Measurements from ENCODE around the gene LATS2. TPM values are rescaled to one million over a fixed set of nuclear protein-coding genes. Genes with fewer than 3 reads are reported as not detected.

LATS2 gene
- total and polyA plus RNA-seq, 2 of the 8 experiments (the other 6 are each of a cell fraction or from before 2014, with no cell fraction given) = 8.3 to 26.2 TPM

DNA sequence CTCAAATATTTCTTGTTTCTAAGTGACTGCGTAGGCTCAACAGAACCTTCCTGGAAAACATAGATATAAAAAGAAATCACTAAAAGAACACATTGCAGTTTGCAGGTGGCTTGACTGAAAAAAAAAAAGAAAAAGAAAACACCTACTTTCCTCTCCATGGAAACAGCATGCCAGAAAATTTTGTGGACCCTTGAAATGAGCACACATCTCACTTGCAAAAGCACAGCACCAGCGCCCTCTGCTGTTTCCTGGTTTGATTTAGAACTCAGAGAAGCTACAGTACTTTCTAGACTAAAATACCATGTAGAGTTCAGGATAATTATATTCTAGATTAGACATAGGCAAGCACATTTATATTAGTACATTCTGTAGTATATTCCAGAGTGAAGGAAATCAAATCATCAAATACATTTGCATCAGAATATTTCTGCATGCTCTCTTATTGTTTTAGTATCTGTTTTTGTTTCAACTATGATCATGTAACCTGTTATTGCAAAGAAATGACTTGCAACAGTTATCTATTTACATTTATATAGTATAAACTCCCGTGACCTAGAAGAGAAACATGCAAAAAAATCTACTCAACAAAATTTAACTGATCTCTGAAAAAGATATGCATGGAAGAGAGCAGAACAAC, 136.5 kb downstream of the LATS2 start:
- H3K23me2 ChIP-seq (ENCODE audit: low read depth, low read length) = no peaks in the 10 kb centered on the region
- WGBS, 2 experiments (ENCODE audit: extremely low coverage in 1 of 2, insufficient coverage in 1 of 2, insufficient read length in 1 of 2, insufficient replicate concordance in 2 of 2, low coverage in 1 of 2, low lambda C conversion rate in 2 of 2, missing lambda C conversion rate in 1 of 2) = 28% methylated on average over 3 of the region's 3 CpGs; no CpG with 5 or more reads in 1 of the 2 experiments
- H2AFZ ChIP-seq (ENCODE audit: low read length) = no peak overlapping the region
- no peak overlapping the region for H3K14ac ChIP-seq (ENCODE audit: insufficient read length)
- peak; percentile 88 for FAIRE-seq
- TF ChIP-seq RAD21 (IDR thresholded peaks at IDR 0.05 in 1 of 2, conservative IDR thresholded peaks at IDR 0.05 in 1 of 2; ENCODE audit: low read depth in 2 of 2, low read length in 2 of 2) = peak; percentile 92
- TF ChIP-seq, protein P1, sequence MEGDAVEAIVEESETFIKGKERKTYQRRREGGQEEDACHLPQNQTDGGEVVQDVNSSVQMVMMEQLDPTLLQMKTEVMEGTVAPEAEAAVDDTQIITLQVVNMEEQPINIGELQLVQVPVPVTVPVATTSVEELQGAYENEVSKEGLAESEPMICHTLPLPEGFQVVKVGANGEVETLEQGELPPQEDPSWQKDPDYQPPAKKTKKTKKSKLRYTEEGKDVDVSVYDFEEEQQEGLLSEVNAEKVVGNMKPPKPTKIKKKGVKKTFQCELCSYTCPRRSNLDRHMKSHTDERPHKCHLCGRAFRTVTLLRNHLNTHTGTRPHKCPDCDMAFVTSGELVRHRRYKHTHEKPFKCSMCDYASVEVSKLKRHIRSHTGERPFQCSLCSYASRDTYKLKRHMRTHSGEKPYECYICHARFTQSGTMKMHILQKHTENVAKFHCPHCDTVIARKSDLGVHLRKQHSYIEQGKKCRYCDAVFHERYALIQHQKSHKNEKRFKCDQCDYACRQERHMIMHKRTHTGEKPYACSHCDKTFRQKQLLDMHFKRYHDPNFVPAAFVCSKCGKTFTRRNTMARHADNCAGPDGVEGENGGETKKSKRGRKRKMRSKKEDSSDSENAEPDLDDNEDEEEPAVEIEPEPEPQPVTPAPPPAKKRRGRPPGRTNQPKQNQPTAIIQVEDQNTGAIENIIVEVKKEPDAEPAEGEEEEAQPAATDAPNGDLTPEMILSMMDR (IDR thresholded peaks at IDR 0.05; ENCODE audit: control extremely low read depth in 1 of 3, insufficient read depth in 1 of 3, low read depth in 1 of 3, low read length in 3 of 3) = peak in 2 of 3 experiments; percentile 69 to 77; a peak in 3 of 4 replicates
- no peak for TF ChIP-seq TAF1 (IDR thresholded peaks at IDR 0.05; ENCODE audit: low read depth, low read length)
- H3K27me3 ChIP-seq (replicated peaks in 1 of 4; ENCODE audit: control insufficient read depth in 3 of 4, extremely low read depth in 1 of 4, insufficient read depth in 3 of 4, low read length in 3 of 4) = no peaks in the 10 kb centered on the region
- H4K20me1 ChIP-seq (replicated peaks in 1 of 2; ENCODE audit: control insufficient read depth in 1 of 2, insufficient read depth in 2 of 2, low read length in 2 of 2) = no peaks in the 10 kb centered on the region
- no peak overlapping the region for H2AK5ac ChIP-seq (ENCODE audit: low read depth, low read length)
- peak in 1 of 2 experiments; percentile 88 for DNase-seq (ENCODE audit: low read depth in 1 of 2, low spot score in 2 of 2)
- H3K9ac ChIP-seq (replicated peaks in 1 of 4; ENCODE audit: extremely low read depth in 1 of 4, low read depth in 3 of 4, low read length in 3 of 4) = no peak overlapping the region
- no peak overlapping the region for H3K4me3 ChIP-seq (ENCODE audit: extremely low read depth in 1 of 4, insufficient read depth in 2 of 4, low read depth in 3 of 4, low read length in 4 of 4)
- H3K4ac ChIP-seq (replicated peaks; ENCODE audit: insufficient read length, low read depth, low read length) = no peak overlapping the region
- CTCF ChIA-PET (ENCODE audit: partially characterized antibody) = interaction anchor here (0.5 to 4.7 kb wide), 24 partner anchors 9 to 1127 kb away, joined by 3 to 33 read pairs (median 4); partner anchors contain the start of gene XPO4
- no peaks in the 10 kb centered on the region for H3K79me2 ChIP-seq (ENCODE audit: control insufficient read depth in 1 of 2, insufficient read depth in 2 of 2, low read length in 2 of 2)
- no peak overlapping the region for H2BK15ac ChIP-seq (ENCODE audit: low read length)
- H3K36me3 ChIP-seq (ENCODE audit: control insufficient read depth in 2 of 4, insufficient read depth in 4 of 4, low read length in 3 of 4) = no peaks in the 10 kb centered on the region
- H3K23ac ChIP-seq (ENCODE audit: insufficient read length) = no peak overlapping the region
- H3K56ac ChIP-seq (replicated peaks; ENCODE audit: insufficient read length, low read depth, low read length) = no peak overlapping the region
- no peak overlapping the region for H4K8ac ChIP-seq (ENCODE audit: extremely low read depth, insufficient read depth, low read length)
- H4K5ac ChIP-seq (ENCODE audit: insufficient read length, low read depth, low read length) = no peak overlapping the region
- H3K79me1 ChIP-seq (ENCODE audit: low read depth, low read length) = no peaks in the 10 kb centered on the region
- no peak overlapping the region for H3K27ac ChIP-seq (ENCODE audit: low read depth, low read length)
- H3K18ac ChIP-seq (ENCODE audit: extremely low read depth, low read length) = no peak overlapping the region
- no peaks in the 10 kb centered on the region for H3K9me3 ChIP-seq (ENCODE audit: insufficient read depth in 2 of 2, low read depth in 1 of 2, low read length in 1 of 2)
- H4K91ac ChIP-seq (replicated peaks; ENCODE audit: insufficient read length, low read length) = no peak overlapping the region
- no peak overlapping the region for H2BK120ac ChIP-seq (replicated peaks; ENCODE audit: low read depth, low read length)
- H2BK5ac ChIP-seq (ENCODE audit: low read depth, low read length) = no peak overlapping the region
- H2BK12ac ChIP-seq (ENCODE audit: low read depth, low read length) = no peak overlapping the region
- no peak overlapping the region for H3K4me2 ChIP-seq (ENCODE audit: insufficient read depth in 1 of 2, low read depth in 2 of 2, low read length in 2 of 2)
- H3K4me1 ChIP-seq (replicated peaks in 1 of 4; ENCODE audit: control insufficient read depth in 3 of 4, insufficient read depth in 4 of 4, low read length in 3 of 4) = peaks cover 0 to 4% (median under 1%) of the 10 kb centered on the region in 4 experiments; a peak in 1 of 7 replicates
- H2BK20ac ChIP-seq (ENCODE audit: low read length) = no peak overlapping the region
- POLR2A ChIA-PET (ENCODE audit: partially characterized antibody) = interaction anchor here (2.7 kb wide), 1 partner anchor 23 kb away, joined by 10 read pairs; the partner anchor contains the start of gene XPO4
